Stimulated activated CD8-positive, alpha-beta memory T cell treated with anti-CD3 and anti-CD28 coated beads, Interleukin-7, amount 100 ng/mL, for 4 hours (primary cell): ENCODE data around the gene BCAS3.
"Not testable (repeated sequence)": the region's sequence is repeated elsewhere in the genome, so short reads cannot be mapped to it uniquely, and the experiment has no call there.

ENCODE experiments used
- DNase-seq, 2 donors: peaks; one replicate each; pipeline ENCODE4 v3.0.0-alpha.2; 2020; ENCODE audit warnings: low read depth in 2 of 2

BCAS3 gene

GRCh38 chr17:60886731-60887613 lies 209.3 kb downstream of the BCAS3 start:
- not testable (repeated sequence) for DNase-seq

- no peak for DNase-seq
Measured at GRCh38 chr17:60887614-60888028, 210.0 kb downstream of the BCAS3 start.

GRCh38 chr17:60888812-60889709 lies 211.4 kb downstream of the BCAS3 start:
- DNase-seq: no peak

- no peak for DNase-seq
Measured at GRCh38 chr17:60891149-60891548, 213.5 kb downstream of the BCAS3 start.

GRCh38 chr17:60893475-60893874 lies 215.8 kb downstream of the BCAS3 start:
- DNase-seq: no peak

GRCh38 chr17:60896996-60897395 lies 219.3 kb downstream of the BCAS3 start:
- no peak for DNase-seq

GRCh38 chr17:60899115-60899514 lies 221.5 kb downstream of the BCAS3 start:
- DNase-seq: no peak

GRCh38 chr17:60900688-60901087 lies 223.0 kb downstream of the BCAS3 start:
- no peak for DNase-seq

- no peak for DNase-seq
Measured at GRCh38 chr17:60901242-60901641, 223.6 kb downstream of the BCAS3 start.

GRCh38 chr17:60901806-60902205 lies 224.2 kb downstream of the BCAS3 start:
- no peak for DNase-seq

- no peak for DNase-seq
Measured at GRCh38 chr17:60902399-60902798, 224.7 kb downstream of the BCAS3 start.

- DNase-seq: no peak
Measured at GRCh38 chr17:60904582-60904981, 226.9 kb downstream of the BCAS3 start.

GRCh38 chr17:60905709-60906108 lies 228.1 kb downstream of the BCAS3 start:
- DNase-seq: no peak

GRCh38 chr17:60908324-60908723 lies 230.7 kb downstream of the BCAS3 start:
- no peak for DNase-seq

- no peak for DNase-seq
Measured at GRCh38 chr17:60909405-60909804, 231.8 kb downstream of the BCAS3 start.

GRCh38 chr17:60910415-60910814 lies 232.8 kb downstream of the BCAS3 start:
- DNase-seq: no peak

GRCh38 chr17:60914078-60914477 lies 236.4 kb downstream of the BCAS3 start:
- no peak for DNase-seq

GRCh38 chr17:60916043-60916442 lies 238.4 kb downstream of the BCAS3 start:
- no peak for DNase-seq

GRCh38 chr17:60920107-60920506 lies 242.5 kb downstream of the BCAS3 start:
- DNase-seq: no peak

GRCh38 chr17:60923000-60923399 lies 245.3 kb downstream of the BCAS3 start:
- no peak for DNase-seq

- no peak for DNase-seq
Measured at GRCh38 chr17:60926466-60927183, 249.0 kb downstream of the BCAS3 start.

GRCh38 chr17:60933739-60934138 lies 256.1 kb downstream of the BCAS3 start:
- no peak for DNase-seq
